MM.1S (cell line): ENCODE results near the gene CPNE2.

Experiments
- CTCF ChIP-seq: fragments of 300-600 bp; sonication (generic); IDR thresholded peaks from 2 replicates; pipeline ENCODE4 v1.5.1; 2016; ENCODE audit warnings: antibody characterized with exemption, low read length, mixed read lengths
- EZH2 ChIP-seq: fragments of 300-600 bp; sonication (generic); optimal IDR thresholded peaks from 2 replicates; pipeline ENCODE3; 2017; ENCODE audit warnings: low read depth, mild to moderate bottlenecking, antibody characterized with exemption, low read length, mixed read lengths
- EZH2phosphoT487 ChIP-seq: fragments of 300-600 bp; sonication (generic); IDR thresholded peaks from 2 replicates; pipeline ENCODE4 v1.6.1; 2018; ENCODE audit warnings: antibody characterized with exemption, low read length

- TF ChIP-seq CTCF, result no peak
- TF ChIP-seq EZH2, result no peak
- no peak for TF ChIP-seq EZH2phosphoT487
Observed at GRCh38 chr16:57106767-57107166, 14.4 kb downstream of the CPNE2 start.
